Natural killer cell (primary cell): ENCODE measurements around the gene SERPINB8. TPM values are rescaled to one million over a fixed set of nuclear protein-coding genes. Genes with fewer than 3 reads are reported as not detected.

Experiments used
- ATAC-seq, 3 donors: fragments of 150-1000 bp in 2 of 3; fragments of 200-7000 bp in 1 of 3; cut with Tn5 transposase; 1 replicate in 1 of 3; 2 replicates in 2 of 3; pipeline ENCODE4 v1.10.0; 2021; ENCODE audit warnings: mild to moderate bottlenecking in 2 of 3, moderate library complexity in 2 of 3
- DNase-seq, 2 donors: peaks; one replicate each; pipeline versions ENCODE4 v3.0.0 to v3.0.0-alpha.2; 2013 to 2021; ENCODE audit warnings: mixed read lengths in 1 of 2
- H3K27ac ChIP-seq: one replicate; pipeline ENCODE4 v1.5.1; 2013; ENCODE audit warnings: mild to moderate bottlenecking, low read length
- H3K27me3 ChIP-seq: one replicate; pipeline ENCODE4 v1.6.1; 2013; ENCODE audit warnings: low read length; ENCODE audit not compliant: control insufficient read depth, insufficient read depth
- H3K36me3 ChIP-seq: one replicate; pipeline ENCODE4 v1.6.1; 2013; ENCODE audit warnings: low read length; ENCODE audit not compliant: control insufficient read depth, insufficient read depth
- H3K4me1 ChIP-seq: one replicate; pipeline ENCODE4 v1.6.1; 2013; ENCODE audit warnings: low read length; ENCODE audit not compliant: control insufficient read depth, insufficient read depth
- H3K4me3 ChIP-seq: one replicate; pipeline ENCODE4 v1.5.1; 2013; ENCODE audit warnings: low read length
- H3K9me3 ChIP-seq: one replicate; pipeline ENCODE4 v1.6.1; 2013; ENCODE audit warnings: low read length; ENCODE audit not compliant: control insufficient read depth, insufficient read depth
- H3K27ac Mint-ChIP-seq, 2 donors: one replicate each; pipeline ENCODE4 v1.8.0; 2022; ENCODE audit warnings: mild to moderate bottlenecking in 2 of 2, mixed read lengths in 2 of 2, moderate library complexity in 1 of 2
- H3K27me3 Mint-ChIP-seq, 2 donors: one replicate each; pipeline ENCODE4 v1.8.0; 2022; ENCODE audit warnings: low read depth in 2 of 2, mixed read lengths in 2 of 2
- H3K36me3 Mint-ChIP-seq: one replicate; pipeline ENCODE4 v1.8.0; 2022; ENCODE audit warnings: mixed read lengths
- H3K4me1 Mint-ChIP-seq, 2 donors: one replicate each; pipeline ENCODE4 v1.8.0; 2022; ENCODE audit warnings: mixed read lengths in 2 of 2
- H3K4me3 Mint-ChIP-seq: one replicate; pipeline ENCODE4 v1.8.0; 2022; ENCODE audit warnings: mild to moderate bottlenecking, moderate library complexity, mixed read lengths
- H3K9me3 Mint-ChIP-seq, 2 donors: one replicate each; pipeline ENCODE4 v1.8.0; 2022; ENCODE audit warnings: mixed read lengths in 2 of 2
- CTCF ChIP-seq: fragments of 200-600 bp; IDR thresholded peaks from one replicate; pipeline ENCODE4 v1.8.0; 2022; ENCODE audit warnings: antibody characterized with exemption
- WGBS: methylation state at CpG from one replicate; pipeline ENCODE4 v1.1.7; 2013; ENCODE audit warnings: missing lambda C conversion rate; ENCODE audit not compliant: insufficient coverage; 5-methylcytosine and 5-hydroxymethylcytosine counted together
- intact Hi-C: fragments of 100-400 bp; cut with micrococcal nuclease; formaldehyde crosslinking; loops from one replicate; pipeline ENCODE4 v1.14.2; 2022
- total RNA-seq, 4 donors: library from RNA; stranded (reverse); fragments of 120-200 nt in 1 of 4; gene quantifications; one replicate each; pipeline versions ENCODE4 v1.2.3 to v1.2.4, GENCODE V29; 2013 to 2022

The SERPINB8 gene
- 10 to 100 TPM in 2 of 3 donors, 1 to 10 TPM in 1; 4.9 to 12.9 (median 12.8) TPM for total RNA-seq
- total RNA-seq (2013): 18.3 TPM

- peaks cover 7 to 16% of the 10 kb centered on the region in 2 donors for H3K27me3 Mint-ChIP-seq
- H3K9me3 Mint-ChIP-seq: no peaks in the 10 kb centered on the region
- H3K4me3 Mint-ChIP-seq: peak within 1 kb of the TSS; percentile 96
- no peaks in the 10 kb centered on the region for H3K27me3 ChIP-seq
- ATAC-seq (peak; percentile 82 to 83 (median 83)), DNase-seq (peak; percentile 63 to 87)
- peak within 1 kb of the TSS; percentile 74 to 99 for H3K27ac Mint-ChIP-seq
- peak within 1 kb of the TSS; percentile 55 for H3K4me3 ChIP-seq
- H3K9me3 ChIP-seq: no peaks in the 10 kb centered on the region
- intact Hi-C loops: loop anchor here (10.0 kb wide), 1 partner anchor 145 kb away; no protein-coding TSS in a partner anchor
- WGBS: under 1% methylated on average over 62 of the region's 62 CpGs
- H3K36me3 ChIP-seq: no peaks in the 10 kb centered on the region
- TF ChIP-seq CTCF: no peak
- peaks cover 29 to 40% of the 10 kb centered on the region in 2 donors for H3K4me1 Mint-ChIP-seq
- no peaks in the 10 kb centered on the region for H3K36me3 Mint-ChIP-seq
- H3K27ac ChIP-seq: peak within 1 kb of the TSS; percentile 67
- peaks cover 16% of the 10 kb centered on the region for H3K4me1 ChIP-seq
Observed at GRCh38 chr18:63969942-63970808, at the start of gene SERPINB8. SERPINB8 (plus strand) TSS chr18:63970081; CDS start chr18:63978309, 8,228 bp downstream.

GRCh38 chr18:63922049-63922448 is 47.8 kb upstream of the SERPINB8 start:
- H3K9me3 ChIP-seq: no peaks in the 10 kb centered on the region
- no peak overlapping the region for H3K27ac ChIP-seq
- Mint-ChIP-seq H3K27me3 (peaks cover 7 to 11% of the 10 kb centered on the region in 2 donors), H3K4me1 (no peaks in the 10 kb centered on the region), H3K9me3 (no peaks in the 10 kb centered on the region), H3K36me3 (no peaks in the 10 kb centered on the region), H3K4me3 (no peak overlapping the region), H3K27ac (no peak overlapping the region)
- H3K27me3 ChIP-seq: no peaks in the 10 kb centered on the region
- H3K36me3 ChIP-seq: no peaks in the 10 kb centered on the region
- no peak for ATAC-seq
- no peak overlapping the region for H3K4me3 ChIP-seq
- 83% methylated on average over 2 of the region's 2 CpGs for WGBS
- DNase-seq: no peak
- no peaks in the 10 kb centered on the region for H3K4me1 ChIP-seq
- intact Hi-C loops: no loop called here
- no peak for TF ChIP-seq CTCF

GRCh38 chr18:63924551-63924950 is 45.3 kb upstream of the SERPINB8 start:
- Mint-ChIP-seq H3K4me1 (no peaks in the 10 kb centered on the region), H3K36me3 (no peaks in the 10 kb centered on the region), H3K27me3 (peaks cover 11 to 12% of the 10 kb centered on the region in 2 donors), H3K27ac (no peak overlapping the region), H3K9me3 (no peaks in the 10 kb centered on the region), H3K4me3 (no peak overlapping the region)
- no peak for TF ChIP-seq CTCF
- H3K27ac ChIP-seq: no peak overlapping the region
- intact Hi-C loops: no loop called here
- no peaks in the 10 kb centered on the region for H3K4me1 ChIP-seq
- no CpG with 5 or more reads among the region's 1 CpG for WGBS
- no peak for ATAC-seq
- no peak overlapping the region for H3K4me3 ChIP-seq
- no peak for DNase-seq
- H3K27me3 ChIP-seq: no peaks in the 10 kb centered on the region
- no peaks in the 10 kb centered on the region for H3K36me3 ChIP-seq
- no peaks in the 10 kb centered on the region for H3K9me3 ChIP-seq
